H1 (cell line): ENCODE data around the gene KRT34. TPM values are rescaled to one million over a fixed set of nuclear protein-coding genes. Genes with fewer than 3 reads are reported as not detected.

ENCODE experiments used
- CTCF ChIA-PET: fragments of 300-600 bp; sonication (Branson Sonifier 250); formaldehyde crosslinking; loops from one replicate; lab custom pipeline; 2021; ENCODE audit not compliant: partially characterized antibody; lab: Charles Lee
- POLR2A ChIA-PET: fragments of 300-600 bp; sonication (Branson Sonifier 250); formaldehyde crosslinking; loops from one replicate; lab custom pipeline; 2021; ENCODE audit warnings: inconsistent platforms; ENCODE audit not compliant: partially characterized antibody; lab: Charles Lee
- DNase-seq, 2 experiments: peaks; one replicate each; pipeline versions ENCODE4 v3.0.0 to v3.0.0-alpha.2; 2010 to 2022; ENCODE audit warnings: low spot score in 2 of 2, low read depth in 1 of 2, mixed read lengths in 1 of 2
- FAIRE-seq: peaks from 2 replicates; lab custom pipeline; 2011; peaks lifted over from hg19 to GRCh38; lab: Jason Lieb, UNC
- H2AFZ ChIP-seq: 2 replicates; pipeline ENCODE4 v1.8.1; 2012; ENCODE audit warnings: low read length, inconsistent platforms
- H2AK5ac ChIP-seq: 2 replicates; pipeline ENCODE4 v1.6.1; 2013; ENCODE audit warnings: low read depth, low read length
- H2BK120ac ChIP-seq: replicated peaks from 2 replicates; pipeline ENCODE3; 2013; ENCODE audit warnings: low read depth, low read length, inconsistent platforms
- H2BK12ac ChIP-seq: 2 replicates; pipeline ENCODE4 v1.6.1; 2013; ENCODE audit warnings: low read depth, low read length
- H2BK15ac ChIP-seq: 2 replicates; pipeline ENCODE4 v1.6.1; 2013; ENCODE audit warnings: low read length
- H2BK20ac ChIP-seq: 2 replicates; pipeline ENCODE4 v1.6.1; 2013; ENCODE audit warnings: low read length
- H2BK5ac ChIP-seq: 2 replicates; pipeline ENCODE4 v1.6.1; 2013; ENCODE audit warnings: low read depth, low read length
- H3K14ac ChIP-seq: 2 replicates; pipeline ENCODE4 v1.6.1; 2013; ENCODE audit warnings: inconsistent platforms; ENCODE audit not compliant: insufficient read length
- H3K18ac ChIP-seq: 2 replicates; pipeline ENCODE4 v1.6.1; 2013; ENCODE audit warnings: low read length; ENCODE audit errors: extremely low read depth
- H3K23ac ChIP-seq: 2 replicates; pipeline ENCODE4 v1.6.1; 2013; ENCODE audit warnings: inconsistent platforms; ENCODE audit not compliant: insufficient read length
- H3K23me2 ChIP-seq: 2 replicates; pipeline ENCODE4 v1.6.1; 2013; ENCODE audit warnings: low read depth, low read length
- H3K27ac ChIP-seq: 2 replicates; pipeline ENCODE4 v1.6.1; 2011; ENCODE audit warnings: low read depth, low read length, inconsistent platforms
- H3K27me3 ChIP-seq, 4 experiments: replicated peaks in 1 of 4; 1 replicate in 1 of 4; 2 replicates in 3 of 4; pipeline versions ENCODE4 v1.6.1 to v1.8.1; 2011 to 2013; ENCODE audit warnings: low read length in 3 of 4, mild to moderate bottlenecking in 3 of 4, inconsistent platforms in 2 of 4, mixed read lengths in 2 of 4, moderate library complexity in 1 of 4; ENCODE audit not compliant: control insufficient read depth in 3 of 4, insufficient read depth in 3 of 4; ENCODE audit errors: extremely low read depth in 1 of 4
- H3K36me3 ChIP-seq, 4 experiments: 2 replicates each; pipeline versions ENCODE4 v1.6.1 to v1.8.1; 2011 to 2013; ENCODE audit warnings: mild to moderate bottlenecking in 4 of 4, low read length in 3 of 4, moderate library complexity in 2 of 4, control low read depth in 1 of 4, inconsistent platforms in 1 of 4; ENCODE audit not compliant: insufficient read depth in 4 of 4, control insufficient read depth in 2 of 4
- H3K4ac ChIP-seq: replicated peaks from 2 replicates; pipeline ENCODE3; 2013; ENCODE audit warnings: low read length, low read depth, mixed read lengths, inconsistent platforms; ENCODE audit not compliant: insufficient read length
- H3K4me1 ChIP-seq, 4 experiments: replicated peaks in 1 of 4; 1 replicate in 1 of 4; 2 replicates in 3 of 4; pipeline versions ENCODE4 v1.6.1 to v1.8.1; 2011 to 2013; ENCODE audit warnings: low read length in 3 of 4, inconsistent platforms in 2 of 4, mixed read lengths in 1 of 4; ENCODE audit not compliant: insufficient read depth in 4 of 4, control insufficient read depth in 3 of 4
- H3K4me2 ChIP-seq, 2 experiments: 2 replicates each; pipeline versions ENCODE4 v1.6.1 to v1.8.1; 2011 to 2013; ENCODE audit warnings: low read depth in 2 of 2, low read length in 2 of 2, control low read depth in 1 of 2, inconsistent platforms in 1 of 2, mild to moderate bottlenecking in 1 of 2; ENCODE audit not compliant: insufficient read depth in 1 of 2
- H3K4me3 ChIP-seq, 4 experiments: fragments of 200-600, 300-600 bp in 1 of 4; sonication (generic), shearing (Covaris generic), sonication (Bioruptor Twin) in 1 of 4; 2 replicates each; pipeline versions ENCODE4 v1.5.1 to v1.8.1; 2011 to 2016; ENCODE audit warnings: low read length in 4 of 4, low read depth in 3 of 4, control low read depth in 2 of 4, inconsistent platforms in 2 of 4, mild to moderate bottlenecking in 2 of 4, mixed read lengths in 1 of 4, moderate library complexity in 1 of 4; ENCODE audit not compliant: insufficient read depth in 2 of 4; ENCODE audit errors: extremely low read depth in 1 of 4
- H3K56ac ChIP-seq: replicated peaks from 2 replicates; pipeline ENCODE3; 2013; ENCODE audit warnings: low read depth, mild to moderate bottlenecking, mixed read lengths, low read length, inconsistent platforms; ENCODE audit not compliant: insufficient read length
- H3K79me1 ChIP-seq: 2 replicates; pipeline ENCODE4 v1.6.1; 2013; ENCODE audit warnings: low read depth, low read length, control low read depth
- H3K79me2 ChIP-seq, 2 experiments: 2 replicates each; pipeline versions ENCODE4 v1.6.1 to v1.8.1; 2012 to 2013; ENCODE audit warnings: low read length in 2 of 2, mild to moderate bottlenecking in 2 of 2, inconsistent platforms in 1 of 2; ENCODE audit not compliant: insufficient read depth in 2 of 2, control insufficient read depth in 1 of 2
- H3K9ac ChIP-seq, 4 experiments: replicated peaks in 1 of 4; 1 replicate in 1 of 4; 2 replicates in 3 of 4; pipeline versions ENCODE4 v1.6.1 to v1.8.1; 2011 to 2013; ENCODE audit warnings: low read depth in 3 of 4, low read length in 3 of 4, control low read depth in 2 of 4, mild to moderate bottlenecking in 2 of 4, moderate library complexity in 2 of 4, inconsistent platforms in 1 of 4; ENCODE audit errors: extremely low read depth in 1 of 4
- H3K9me3 ChIP-seq, 2 experiments: 2 replicates each; pipeline versions ENCODE4 v1.6.1 to v1.8.1; 2012 to 2013; ENCODE audit warnings: mild to moderate bottlenecking in 2 of 2, moderate library complexity in 2 of 2, control low read depth in 1 of 2, inconsistent platforms in 1 of 2, low read depth in 1 of 2, low read length in 1 of 2, mixed read lengths in 1 of 2; ENCODE audit not compliant: insufficient read depth in 2 of 2
- H4K20me1 ChIP-seq, 2 experiments: replicated peaks in 1 of 2; 2 replicates each; pipeline versions ENCODE3 to v1.8.1; 2011 to 2013; ENCODE audit warnings: inconsistent platforms in 2 of 2, low read length in 2 of 2, mild to moderate bottlenecking in 1 of 2; ENCODE audit not compliant: insufficient read depth in 2 of 2, control insufficient read depth in 1 of 2
- H4K5ac ChIP-seq: 2 replicates; pipeline ENCODE4 v1.6.1; 2013; ENCODE audit warnings: low read length, low read depth, mixed read lengths, inconsistent platforms; ENCODE audit not compliant: insufficient read length
- H4K8ac ChIP-seq: 2 replicates; pipeline ENCODE4 v1.8.0; 2013; ENCODE audit warnings: mild to moderate bottlenecking, moderate library complexity, low read length, inconsistent platforms; ENCODE audit not compliant: insufficient read depth; ENCODE audit errors: extremely low read depth
- H4K91ac ChIP-seq: replicated peaks from 2 replicates; pipeline ENCODE3; 2013; ENCODE audit warnings: low read length, mixed read lengths, inconsistent platforms; ENCODE audit not compliant: insufficient read length
- CEBPB ChIP-seq: IDR thresholded peaks from 2 replicates; pipeline ENCODE4 v1.6.1; 2012; ENCODE audit warnings: low read depth, low read length
- SP4 ChIP-seq: IDR thresholded peaks from 2 replicates; pipeline ENCODE4 v1.6.1; 2012; ENCODE audit warnings: low read length, inconsistent platforms
- TAF1 ChIP-seq: IDR thresholded peaks from 2 replicates; pipeline ENCODE4 v1.6.1; 2011; ENCODE audit warnings: mild to moderate bottlenecking, low read depth, low read length
- WGBS, 2 experiments: shearing (Covaris generic) in 1 of 2; methylation state at CpG; one replicate each; pipeline versions ENCODE4 v1.1.6 to v1.1.7; 2013 to 2015; ENCODE audit warnings: low lambda C conversion rate in 2 of 2, mixed read lengths in 2 of 2, inconsistent platforms in 1 of 2, low coverage in 1 of 2, missing lambda C conversion rate in 1 of 2; ENCODE audit not compliant: insufficient replicate concordance in 2 of 2, insufficient coverage in 1 of 2, insufficient read length in 1 of 2; ENCODE audit errors: extremely low coverage in 1 of 2, missing lambda C conversion rate in 1 of 2; 5-methylcytosine and 5-hydroxymethylcytosine counted together
- polyA plus RNA-seq, 7 experiments: library from polyadenylated mRNA; depleted of rRNA in 3 of 7; stranded (reverse) in 5 of 7; unstranded in 2 of 7; fragments of >200 nt in 5 of 7; fragments of 200-250 nt in 2 of 7; gene quantifications; 1 replicate in 5 of 7; 2 replicates in 1 of 7; 4 replicates in 1 of 7; pipeline versions ENCODE4 v1.2.1 to v1.2.3, GENCODE V29; 2011 to 2013; ENCODE audit warnings: missing spikeins in 2 of 7, mixed read lengths in 2 of 7
- total RNA-seq: library from RNA; stranded (reverse); fragmentation: NEBNext Ultra II Directional; extraction: Animal tissue kit (Norgen Biotek cat#: 25700); gene quantifications from 2 replicates; pipeline ENCODE4 v1.2.1, GENCODE V29; 2021

The KRT34 gene
- total and polyA plus RNA-seq, 2 of the 8 experiments (the other 6 are each of a cell fraction or from before 2014, with no cell fraction given), result not detected

- no peak for DNase-seq
- FAIRE-seq, result no peak
These were observed 29.3 kb downstream of the KRT34 start for GRCh38 chr17:41352597-41353366.

More at GRCh38 chr17:41352597-41353366, 29.3 kb downstream of the KRT34 start:
- Histone ChIP-seq H3K9me3 (no peaks in the 10 kb centered on the region), H3K79me1 (no peaks in the 10 kb centered on the region), H2AFZ (no peak overlapping the region), H3K56ac (no peak overlapping the region), H3K14ac (no peak overlapping the region), H3K27me3 (no peaks in the 10 kb centered on the region), H2BK12ac (no peak overlapping the region), H3K36me3 (no peaks in the 10 kb centered on the region), H3K9ac (no peak overlapping the region), H3K4me2 (no peak overlapping the region), H2BK20ac (no peak overlapping the region), H4K5ac (no peak overlapping the region), H3K23me2 (no peaks in the 10 kb centered on the region), H3K79me2 (no peaks in the 10 kb centered on the region), H2BK120ac (no peak overlapping the region), H4K8ac (no peak overlapping the region), H3K4me1 (no peaks in the 10 kb centered on the region), H3K4ac (no peak overlapping the region), H2BK15ac (no peak overlapping the region), H3K23ac (no peak overlapping the region), H3K18ac (no peak overlapping the region), H3K27ac (no peak overlapping the region), H2BK5ac (no peak overlapping the region), H4K91ac (no peak overlapping the region), H2AK5ac (no peak overlapping the region), H3K4me3 (no peak overlapping the region), H4K20me1 (no peaks in the 10 kb centered on the region)
- WGBS, 2 experiments, result 93% methylated on average over 7 of the region's 7 CpGs; no CpG with 5 or more reads in 1 of the 2 experiments
- CTCF ChIA-PET, result interaction anchor here (0.7 to 1.6 kb wide), 3 partner anchors 135 to 490 kb away, joined by 3 to 4 read pairs (median 3); no protein-coding TSS in a partner anchor
- TF ChIP-seq CEBPB (no peak), TAF1 (no peak), SP4 (no peak)
- POLR2A ChIA-PET, result no interaction called here
